HG03558 (cell line): ENCODE measurements around the gene NEK7.

Experiments
- ATAC-seq: cut with Tn5 transposase; IDR thresholded peaks from one replicate; pipeline ENCODE4 v1.9.1; 2021; ENCODE audit warnings: moderate number of reproducible peaks; ENCODE audit not compliant: unreplicated experiment; ENCODE audit errors: extremely low read depth

The NEK7 gene

GRCh38 chr1:198326232-198326631 is 169.4 kb downstream of the NEK7 start:
- ATAC-seq = no peak

- no peak for ATAC-seq
Measured at GRCh38 chr1:198326915-198327314, 170.1 kb downstream of the NEK7 start.

- no peak for ATAC-seq
Measured at GRCh38 chr1:198328458-198329032, 171.7 kb downstream of the NEK7 start.

GRCh38 chr1:198330982-198331615 is 174.3 kb downstream of the NEK7 start:
- no peak for ATAC-seq

GRCh38 chr1:198333744-198334143 is 176.9 kb downstream of the NEK7 start:
- no peak for ATAC-seq

- ATAC-seq = no peak
Measured at GRCh38 chr1:198335663-198336062, 178.9 kb downstream of the NEK7 start.

GRCh38 chr1:198337886-198338285 is 181.1 kb downstream of the NEK7 start:
- ATAC-seq = no peak

GRCh38 chr1:198340139-198340538 is 183.3 kb downstream of the NEK7 start:
- no peak for ATAC-seq

GRCh38 chr1:198346178-198346577 is 189.4 kb downstream of the NEK7 start:
- ATAC-seq = no peak

GRCh38 chr1:198350456-198350855 is 193.7 kb downstream of the NEK7 start:
- no peak for ATAC-seq

- ATAC-seq = peak; percentile 78
Measured at GRCh38 chr1:198352975-198353695, 196.3 kb downstream of the NEK7 start.

GRCh38 chr1:198357937-198358336 is 201.1 kb downstream of the NEK7 start:
- ATAC-seq = no peak

- no peak for ATAC-seq
Measured at GRCh38 chr1:198359024-198359653, 202.3 kb downstream of the NEK7 start.

GRCh38 chr1:198360208-198360729 is 203.5 kb downstream of the NEK7 start:
- ATAC-seq = no peak

GRCh38 chr1:198361237-198361767 is 204.5 kb downstream of the NEK7 start:
- no peak for ATAC-seq

- peak; percentile 40 for ATAC-seq
Measured at GRCh38 chr1:198363625-198364151, 206.9 kb downstream of the NEK7 start.

GRCh38 chr1:198364471-198364870 is 207.7 kb downstream of the NEK7 start:
- ATAC-seq = no peak

- ATAC-seq = no peak
Measured at GRCh38 chr1:198367296-198367695, 210.5 kb downstream of the NEK7 start.

GRCh38 chr1:198370996-198371395 is 214.2 kb downstream of the NEK7 start:
- no peak for ATAC-seq
